ENCODE data around the gene DPYD.
A peak's percentile ranks its signal among the peaks of the same experiment; 100 is the strongest.

The DPYD gene

GRCh38 chr1:97200595-97200994 lies 720.2 kb downstream of the DPYD start:
- DNase-seq (ENCODE audit: low spot score), result no peak

GRCh38 chr1:97196825-97197516 lies 723.9 kb downstream of the DPYD start:
- no peak for DNase-seq (ENCODE audit: low spot score)

GRCh38 chr1:97192872-97193572 lies 727.8 kb downstream of the DPYD start:
- DNase-seq (ENCODE audit: low spot score), result no peak

GRCh38 chr1:97190326-97190725 lies 730.5 kb downstream of the DPYD start:
- no peak for DNase-seq (ENCODE audit: low spot score)

GRCh38 chr1:97186381-97186780 lies 734.5 kb downstream of the DPYD start:
- peak; percentile 3 for DNase-seq (ENCODE audit: low spot score)

GRCh38 chr1:97174039-97174704 lies 746.7 kb downstream of the DPYD start:
- no peak for DNase-seq (ENCODE audit: low spot score)

GRCh38 chr1:97170300-97170699 lies 750.5 kb downstream of the DPYD start:
- no peak for DNase-seq (ENCODE audit: low spot score)

- no peak for DNase-seq (ENCODE audit: low spot score)
Observed at GRCh38 chr1:97168056-97168455, 752.8 kb downstream of the DPYD start.

- no peak for DNase-seq (ENCODE audit: low spot score)
Observed at GRCh38 chr1:97167246-97167645, 753.6 kb downstream of the DPYD start.

- DNase-seq (ENCODE audit: low spot score), result no peak
Observed at GRCh38 chr1:97166626-97167025, 754.2 kb downstream of the DPYD start.

- no peak for DNase-seq (ENCODE audit: low spot score)
Observed at GRCh38 chr1:97164276-97164639, 756.6 kb downstream of the DPYD start.

- DNase-seq (ENCODE audit: low spot score), result no peak
Observed at GRCh38 chr1:97163591-97164275, 757.1 kb downstream of the DPYD start.

- no peak for DNase-seq (ENCODE audit: low spot score)
Observed at GRCh38 chr1:97160818-97161217, 760.0 kb downstream of the DPYD start.

GRCh38 chr1:97159342-97159741 lies 761.5 kb downstream of the DPYD start:
- no peak for DNase-seq (ENCODE audit: low spot score)

- DNase-seq (ENCODE audit: low spot score), result no peak
Observed at GRCh38 chr1:97158691-97159096, 762.1 kb downstream of the DPYD start.

GRCh38 chr1:97157991-97158390 lies 762.8 kb downstream of the DPYD start:
- DNase-seq (ENCODE audit: low spot score), result no peak

- no peak for DNase-seq (ENCODE audit: low spot score)
Observed at GRCh38 chr1:97151651-97152050, 769.2 kb downstream of the DPYD start.

- DNase-seq (ENCODE audit: low spot score), result no peak
Observed at GRCh38 chr1:97145321-97145956, 775.4 kb downstream of the DPYD start.

GRCh38 chr1:97144527-97144926 lies 776.3 kb downstream of the DPYD start:
- peak; percentile 3 for DNase-seq (ENCODE audit: low spot score)

- no peak for DNase-seq (ENCODE audit: low spot score)
Observed at GRCh38 chr1:97143236-97143882, 777.5 kb downstream of the DPYD start.

- no peak for DNase-seq (ENCODE audit: low spot score)
Observed at GRCh38 chr1:97140611-97141010, 780.2 kb downstream of the DPYD start.

- no peak for DNase-seq (ENCODE audit: low spot score)
Observed at GRCh38 chr1:97139512-97139911, 781.3 kb downstream of the DPYD start.
